DOHH2 (cell line): Measurements from ENCODE around the gene TYW1.
"Not testable (repeated sequence)": the region's sequence is repeated elsewhere in the genome, so short reads cannot be mapped to it uniquely, and the experiment has no call there.

Source experiments
- CTCF ChIP-seq: fragments of 200-600 bp; sonication (generic); IDR thresholded peaks from one replicate; pipeline ENCODE4 v1.5.1; 2014; ENCODE audit warnings: antibody characterized with exemption, mild to moderate bottlenecking, low read depth, low read length; ENCODE audit not compliant: poor library complexity, severe bottlenecking
- EZH2phosphoT487 ChIP-seq: fragments of 200-600 bp; sonication (generic); IDR thresholded peaks from 2 replicates; pipeline ENCODE4 v1.6.1; 2017; ENCODE audit warnings: borderline replicate concordance, mild to moderate bottlenecking, antibody characterized with exemption, low read length, moderate library complexity, mixed read lengths

- TF ChIP-seq CTCF, EZH2phosphoT487: not testable (repeated sequence)
Observed at GRCh38 chr7:67178915-67179688, 182.5 kb downstream of the TYW1 start.
